ENCODE measurements around the gene MCM7.

MCM7 gene

GRCh38 chr7:100122568-100122967 is 21.4 kb upstream of the MCM7 start:
- no peak for DNase-seq (ENCODE audit: low spot score)

DNA sequence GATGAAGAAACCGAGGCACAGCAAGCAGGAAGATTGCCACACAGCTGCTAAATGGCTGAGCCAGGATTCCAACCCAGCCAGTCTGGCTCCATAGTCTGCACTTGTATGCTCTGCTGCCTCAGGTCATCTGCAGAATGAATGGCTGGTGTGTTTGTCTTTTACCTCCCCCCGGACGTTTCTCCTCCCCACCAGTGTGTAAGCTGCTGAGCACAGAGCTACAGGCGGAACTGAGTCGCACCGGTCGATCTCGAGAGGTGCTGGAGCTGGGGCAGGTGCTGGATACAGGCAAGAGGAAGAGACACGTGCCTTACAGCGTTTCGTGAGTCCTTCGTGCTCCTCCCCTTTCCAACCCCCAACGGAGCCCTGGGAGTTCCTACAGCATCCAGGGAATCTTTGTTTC is 20.9 kb upstream of the MCM7 start:
- DNase-seq (ENCODE audit: low spot score), result no peak

- no peak for DNase-seq (ENCODE audit: low spot score)
Measured at GRCh38 chr7:100120733-100121036, 19.5 kb upstream of the MCM7 start.

DNA sequence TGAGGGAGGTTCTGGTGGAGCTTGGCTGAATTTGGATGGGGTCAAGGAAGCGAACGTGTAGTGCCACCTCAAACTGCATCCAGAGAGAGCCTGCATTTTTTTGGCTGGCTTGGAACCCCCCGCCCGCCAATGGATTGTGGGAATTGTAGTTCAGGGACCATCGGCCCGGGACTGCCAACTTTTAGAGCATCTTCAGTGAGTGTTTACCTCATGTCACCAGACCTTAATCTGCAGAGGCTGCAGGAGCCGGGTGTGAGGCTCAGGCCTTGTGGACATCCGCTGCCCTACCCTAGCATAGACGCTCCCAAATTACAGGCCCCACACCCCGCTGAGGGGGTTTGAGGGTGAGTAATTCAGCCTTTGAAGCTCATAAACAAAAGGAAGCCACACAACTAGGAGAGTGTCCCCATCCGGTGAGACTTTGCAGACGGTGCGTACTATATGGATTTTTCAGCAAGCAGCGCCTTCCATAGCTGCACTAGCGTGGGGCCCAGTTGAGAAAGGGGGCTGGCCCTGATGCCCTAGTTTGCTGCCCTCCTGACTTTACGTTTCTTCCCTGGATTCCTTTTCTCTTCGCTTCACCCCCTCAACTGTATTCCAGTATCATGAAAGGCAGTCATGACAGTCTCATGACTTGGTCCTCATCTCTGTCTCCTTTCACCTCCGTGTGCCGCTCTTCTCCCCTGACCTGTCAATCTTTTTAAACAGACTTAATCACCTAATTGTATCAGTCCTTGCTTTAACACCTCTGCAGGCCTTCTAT is 19.0 kb upstream of the MCM7 start:
- peak; percentile 81 for DNase-seq (ENCODE audit: low spot score)

DNA sequence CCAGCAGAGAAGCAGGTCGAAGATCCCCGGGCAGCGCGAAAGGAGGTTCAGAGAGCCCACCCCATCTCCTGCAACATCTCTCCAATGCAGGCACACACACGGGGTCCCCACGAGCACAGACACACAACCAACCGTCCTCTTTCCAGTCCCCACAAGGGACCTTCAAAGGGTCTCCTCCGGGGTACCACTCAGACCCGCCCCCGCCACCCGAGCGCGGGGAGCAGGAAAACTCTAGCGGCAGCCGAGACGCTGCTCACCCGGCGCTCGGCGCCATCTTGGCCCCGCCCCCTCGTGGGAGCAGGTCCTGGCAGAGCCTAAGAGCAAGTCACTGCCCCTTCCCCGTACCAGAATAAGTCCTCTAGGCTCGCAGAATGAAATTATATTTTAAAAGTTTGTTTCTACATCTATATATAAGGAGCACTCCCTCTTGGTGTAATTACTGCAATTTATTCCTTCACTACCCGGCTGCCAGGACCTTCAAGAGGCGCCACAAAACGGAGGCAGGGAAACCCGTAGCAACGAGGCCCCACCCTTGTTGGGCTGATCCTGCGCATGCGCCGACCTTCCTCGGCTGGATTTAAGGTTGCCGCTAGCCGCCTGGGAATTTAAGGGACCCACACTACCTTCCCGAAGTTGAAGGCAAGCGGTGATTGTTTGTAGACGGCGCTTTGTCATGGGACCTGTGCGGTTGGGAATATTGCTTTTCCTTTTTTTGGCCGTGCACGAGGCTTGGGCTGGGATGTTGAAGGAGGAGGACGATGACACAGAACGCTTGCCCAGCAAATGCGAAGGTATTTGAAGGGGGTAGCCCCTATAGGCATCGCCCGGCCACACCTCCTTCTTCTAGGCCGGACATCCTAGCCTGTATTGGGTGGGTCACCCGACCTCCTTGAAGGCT is 18.1 kb upstream of the MCM7 start, which contains the start of the genes CNPY4 and TAF6:
Gene CNPY4, plus strand, starts transcription at position 563 of the 898 bp plus-strand sequence. Its CDS starts 111 bp downstream, at position 674.
Gene TAF6, minus strand, starts transcription at position 287 of the 898 bp plus-strand sequence. CDS start 5,149 bp downstream, outside the sequence.
- peak; percentile 96 for DNase-seq (ENCODE audit: low spot score)

- DNase-seq (ENCODE audit: low spot score), result no peak
Measured at GRCh38 chr7:100118388-100119071, 17.3 kb upstream of the MCM7 start.

DNA sequence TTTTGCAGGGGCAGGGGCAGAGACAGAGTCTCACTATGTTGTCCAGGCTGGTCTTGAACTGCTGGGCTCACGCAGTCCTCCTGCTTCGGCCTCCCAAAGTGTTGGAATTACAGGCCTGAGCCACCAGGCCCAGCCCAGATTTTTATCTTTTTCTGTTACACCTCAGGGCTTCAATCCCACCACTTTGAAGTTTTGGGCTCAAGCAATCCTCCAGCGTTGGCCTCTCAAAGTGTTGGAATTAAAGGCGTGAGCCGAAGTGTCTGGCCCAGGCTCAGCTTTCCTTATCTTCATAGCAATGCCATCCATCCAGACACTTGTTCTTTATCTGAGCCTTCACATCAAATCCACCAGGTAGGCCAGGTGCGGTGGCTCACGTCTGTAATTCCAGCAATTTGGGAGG is 13.8 kb upstream of the MCM7 start:
- DNase-seq (ENCODE audit: low spot score), result no peak

DNA sequence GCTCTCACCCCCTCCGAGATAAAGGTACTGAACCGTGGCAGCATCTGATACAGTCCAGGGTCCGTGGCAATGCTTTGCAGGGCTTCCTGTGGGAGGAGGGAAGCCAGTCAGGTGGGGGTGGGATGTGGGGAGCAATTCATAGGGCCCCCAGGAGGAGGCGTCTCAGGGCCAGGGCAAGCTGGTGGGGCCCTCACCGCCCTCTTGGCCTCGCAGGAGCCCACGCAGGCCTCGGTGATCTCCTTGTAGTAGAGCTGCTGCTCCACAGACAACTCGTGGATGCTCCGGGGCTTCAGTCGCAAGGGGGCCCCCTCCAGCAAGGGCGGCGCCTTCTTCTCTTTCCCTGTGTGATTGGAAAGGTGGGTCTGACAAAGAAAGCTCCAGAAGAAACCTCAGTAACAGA is 10.7 kb upstream of the MCM7 start:
- DNase-seq (ENCODE audit: low spot score), result no peak

DNA sequence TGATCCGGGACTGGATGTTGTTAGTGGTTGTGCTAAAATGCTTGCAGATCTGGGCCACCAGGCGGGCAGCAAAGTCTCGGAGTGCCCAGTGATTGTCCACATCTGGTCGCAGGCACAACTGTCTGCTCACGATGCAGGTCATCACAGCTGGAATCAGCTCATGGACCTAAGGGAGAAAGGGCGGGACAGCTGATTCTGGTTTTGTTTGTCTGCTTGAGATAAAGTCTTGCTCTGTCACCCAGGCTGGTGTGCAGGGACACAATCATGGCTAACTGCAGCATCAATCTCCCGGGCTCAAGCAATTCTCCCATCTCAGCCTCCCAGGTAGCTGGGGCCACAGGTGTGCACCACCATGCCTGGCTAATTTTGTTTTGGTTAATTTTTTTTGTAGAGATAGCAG is 10.0 kb upstream of the MCM7 start:
- no peak for DNase-seq (ENCODE audit: low spot score)

- DNase-seq (ENCODE audit: low spot score), result no peak
Measured at GRCh38 chr7:100109521-100110163, 8.4 kb upstream of the MCM7 start.

GRCh38 chr7:100107890-100108289 is 6.7 kb upstream of the MCM7 start:
- no peak for DNase-seq (ENCODE audit: low spot score)

DNA sequence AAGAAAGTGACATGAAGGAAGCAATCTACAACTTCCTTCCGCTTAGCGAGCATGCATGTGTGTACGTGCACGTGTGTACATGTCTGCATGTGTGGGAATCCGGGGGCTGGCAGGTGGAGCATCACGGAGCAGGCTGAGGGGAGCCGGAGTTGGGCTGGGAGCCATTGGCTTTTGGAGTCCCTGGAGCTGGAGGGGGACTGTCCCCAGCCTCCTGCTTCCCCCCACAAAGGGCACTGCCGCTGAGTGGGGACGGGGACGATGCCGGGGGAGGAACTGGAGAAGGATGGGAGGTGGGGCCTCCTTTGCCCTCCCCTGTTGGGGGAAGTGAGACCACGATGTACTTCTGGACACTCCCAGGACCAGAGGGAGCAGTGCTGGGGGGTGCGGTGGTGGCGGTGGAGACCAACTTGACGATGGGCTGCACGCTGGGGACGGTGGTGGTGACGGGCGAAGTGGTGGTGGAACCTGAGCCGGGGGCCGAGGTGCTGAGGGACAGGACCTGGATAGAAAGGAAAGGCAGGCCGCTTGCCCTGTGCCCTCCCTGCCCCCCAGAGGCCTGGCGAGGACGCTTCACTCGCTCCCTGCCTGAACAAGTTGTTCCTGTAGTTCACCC is 6.0 kb upstream of the MCM7 start:
- DNase-seq (ENCODE audit: low spot score), result no peak

- DNase-seq (ENCODE audit: low spot score), result no peak
Measured at GRCh38 chr7:100106633-100107032, 5.4 kb upstream of the MCM7 start.

DNA sequence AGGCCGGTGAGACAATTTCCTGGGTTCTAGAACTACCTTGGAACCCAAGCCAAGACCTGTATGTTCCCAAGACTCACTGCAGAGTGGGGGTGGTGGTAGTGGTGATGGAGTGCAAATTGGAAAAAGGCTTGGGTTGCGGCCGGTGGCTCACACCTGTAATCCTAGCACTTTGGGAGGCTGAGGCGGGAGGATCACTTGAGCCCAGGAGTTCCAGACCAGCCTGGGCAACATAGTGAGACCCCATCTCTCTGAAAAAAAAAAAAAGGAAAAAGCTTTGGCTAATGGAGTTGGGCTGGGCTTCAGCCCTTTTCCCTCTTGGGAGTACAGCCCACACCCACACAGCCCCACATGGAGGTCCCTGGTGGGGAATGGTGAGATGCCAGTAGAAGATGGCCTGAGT is 4.3 kb upstream of the MCM7 start:
- DNase-seq (ENCODE audit: low spot score), result no peak

GRCh38 chr7:100102950-100103840 is 2.0 kb upstream of the MCM7 start:
- no peak for DNase-seq (ENCODE audit: low spot score)

DNA sequence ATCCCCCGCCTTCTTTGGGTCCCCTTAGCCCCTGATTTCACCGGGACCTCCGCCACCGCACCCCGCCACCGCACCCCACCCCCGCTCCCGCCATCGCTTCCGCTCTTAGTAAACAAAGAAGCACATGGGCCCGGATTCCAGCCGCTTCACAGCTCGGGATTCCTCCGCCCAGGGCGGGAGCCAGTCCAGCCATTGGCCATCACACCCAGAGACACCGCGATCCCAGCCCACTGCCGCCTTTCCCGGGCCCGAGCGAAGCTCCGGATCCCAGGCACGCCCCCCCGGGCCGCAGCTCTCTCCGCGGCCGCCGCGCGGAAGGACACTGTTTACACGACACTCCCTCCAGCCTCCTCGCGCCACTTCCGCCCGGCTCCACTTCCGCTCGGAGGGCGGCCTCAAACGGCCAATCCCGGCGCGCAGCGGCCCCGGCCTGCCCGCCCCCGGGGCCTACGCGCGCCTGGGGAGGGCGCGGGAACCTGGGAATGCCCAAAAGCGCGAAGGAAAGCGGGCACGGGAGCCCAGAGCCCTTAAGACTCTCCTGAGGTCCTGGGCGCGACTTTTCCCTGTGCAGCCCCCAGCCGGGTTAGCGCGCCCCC is 679 bp downstream of the MCM7 start:
- DNase-seq (ENCODE audit: low spot score), result peak; percentile 97

GRCh38 chr7:100099452-100099851 is 1.7 kb downstream of the MCM7 start:
- no peak for DNase-seq (ENCODE audit: low spot score)

- no peak for DNase-seq (ENCODE audit: low spot score)
Measured at GRCh38 chr7:100098913-100099312, 2.3 kb downstream of the MCM7 start.

- DNase-seq (ENCODE audit: low spot score), result no peak
Measured at GRCh38 chr7:100095704-100096103, 5.5 kb downstream of the MCM7 start.

GRCh38 chr7:100095289-100095688 is 5.9 kb downstream of the MCM7 start:
- DNase-seq (ENCODE audit: low spot score), result no peak
